ENCODE data around the gene KCNJ15. TPM values are rescaled to one million over a fixed set of nuclear protein-coding genes. Genes with fewer than 3 reads are reported as not detected.

The KCNJ15 gene
- total and polyA plus RNA-seq, 8 donors = 54.1 to 103 (median 80.7) TPM

DNA sequence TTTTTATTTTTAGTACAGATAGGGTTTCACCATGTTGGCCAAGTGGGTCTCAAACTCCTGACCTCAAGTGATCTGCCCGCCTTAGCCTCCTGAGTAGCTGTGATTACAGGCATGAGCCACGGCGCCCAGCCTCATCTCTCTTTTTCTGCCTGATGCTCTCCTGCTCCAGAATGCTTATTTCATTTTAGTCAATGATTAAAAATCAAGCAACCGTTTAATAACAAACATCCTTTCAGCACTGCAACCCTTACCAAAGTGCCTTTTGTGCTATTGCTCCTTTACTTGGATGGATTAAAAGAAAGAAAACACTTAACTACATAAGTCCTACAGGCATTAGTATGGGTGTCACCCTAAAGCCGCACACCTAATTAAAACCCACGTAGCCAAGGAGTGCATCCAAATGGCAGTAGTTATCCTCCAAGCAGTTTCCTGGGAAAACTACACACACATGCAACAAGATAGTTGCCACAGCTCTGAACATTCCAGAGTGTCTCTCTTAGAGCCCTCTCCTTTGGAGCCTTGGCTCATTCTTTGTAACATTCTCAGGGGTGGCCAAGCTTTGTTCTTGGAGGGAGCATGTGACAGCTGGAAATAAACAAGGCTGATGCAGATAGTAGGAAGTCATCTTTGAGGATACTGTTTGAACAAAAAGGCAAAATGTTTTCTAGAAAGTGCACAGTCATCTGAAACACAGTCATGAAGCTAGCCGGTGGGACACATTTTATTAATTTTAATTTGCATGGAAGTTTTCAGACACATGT, 51.2 kb downstream of the KCNJ15 start:
- Histone ChIP-seq H3K27me3 (no peaks in the 10 kb centered on the region), H3K9me3 (no peaks in the 10 kb centered on the region), H3K27ac (peak overlapping the region; percentile 72 to 76), H3K36me3 (no peaks in the 10 kb centered on the region), H3K4me1 (peaks cover 51 to 78% of the 10 kb centered on the region in 2 donors), H3K4me3 (no peak overlapping the region)
- no peak for DNase-seq
- intact Hi-C loops (cut with DNase I) = no loop called here
- TF ChIP-seq, protein P1, sequence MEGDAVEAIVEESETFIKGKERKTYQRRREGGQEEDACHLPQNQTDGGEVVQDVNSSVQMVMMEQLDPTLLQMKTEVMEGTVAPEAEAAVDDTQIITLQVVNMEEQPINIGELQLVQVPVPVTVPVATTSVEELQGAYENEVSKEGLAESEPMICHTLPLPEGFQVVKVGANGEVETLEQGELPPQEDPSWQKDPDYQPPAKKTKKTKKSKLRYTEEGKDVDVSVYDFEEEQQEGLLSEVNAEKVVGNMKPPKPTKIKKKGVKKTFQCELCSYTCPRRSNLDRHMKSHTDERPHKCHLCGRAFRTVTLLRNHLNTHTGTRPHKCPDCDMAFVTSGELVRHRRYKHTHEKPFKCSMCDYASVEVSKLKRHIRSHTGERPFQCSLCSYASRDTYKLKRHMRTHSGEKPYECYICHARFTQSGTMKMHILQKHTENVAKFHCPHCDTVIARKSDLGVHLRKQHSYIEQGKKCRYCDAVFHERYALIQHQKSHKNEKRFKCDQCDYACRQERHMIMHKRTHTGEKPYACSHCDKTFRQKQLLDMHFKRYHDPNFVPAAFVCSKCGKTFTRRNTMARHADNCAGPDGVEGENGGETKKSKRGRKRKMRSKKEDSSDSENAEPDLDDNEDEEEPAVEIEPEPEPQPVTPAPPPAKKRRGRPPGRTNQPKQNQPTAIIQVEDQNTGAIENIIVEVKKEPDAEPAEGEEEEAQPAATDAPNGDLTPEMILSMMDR (IDR thresholded peaks at IDR 0.05) = no peak
- ATAC-seq = peak; percentile 1

DNA sequence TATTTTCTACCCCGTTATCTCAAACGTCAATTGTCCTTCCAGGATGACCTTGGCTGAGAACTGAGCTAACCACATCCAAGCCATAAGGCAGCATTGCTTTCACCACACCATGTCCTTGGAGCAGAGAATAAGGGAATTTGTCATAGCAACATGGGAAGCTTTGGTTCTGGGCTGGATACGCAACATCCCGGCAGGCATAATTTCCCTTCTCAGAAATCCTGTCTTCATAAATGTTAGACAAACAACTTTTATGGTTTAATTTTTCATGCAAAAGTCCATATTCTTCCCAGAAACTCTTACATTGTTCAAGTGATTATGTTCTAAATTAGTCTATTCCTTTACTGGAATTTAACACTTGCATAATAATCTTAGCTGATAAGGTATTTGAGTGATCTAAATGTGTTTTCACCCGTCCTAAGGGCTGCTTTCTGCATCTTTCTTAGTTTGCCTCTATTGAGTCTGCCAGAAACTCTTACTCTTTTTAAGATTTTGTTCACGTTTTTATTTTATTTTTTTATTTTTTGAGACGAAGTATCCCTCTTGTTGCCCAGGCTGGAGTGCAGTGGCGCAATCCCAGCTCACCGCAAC, 51.8 kb downstream of the KCNJ15 start:
- intact Hi-C loops (cut with DNase I) = no loop called here
- no peak overlapping the region for H3K4me3 ChIP-seq
- ATAC-seq (peak; percentile 27), DNase-seq (no peak)
- no peaks in the 10 kb centered on the region for H3K27me3 ChIP-seq
- TF ChIP-seq, protein P1 (IDR thresholded peaks at IDR 0.05) = no peak
- H3K4me1 ChIP-seq = peaks cover 47 to 79% of the 10 kb centered on the region in 2 donors
- H3K9me3 ChIP-seq = no peaks in the 10 kb centered on the region
- H3K36me3 ChIP-seq = no peaks in the 10 kb centered on the region
- H3K27ac ChIP-seq = peak overlapping the region; percentile 72 to 76

DNA sequence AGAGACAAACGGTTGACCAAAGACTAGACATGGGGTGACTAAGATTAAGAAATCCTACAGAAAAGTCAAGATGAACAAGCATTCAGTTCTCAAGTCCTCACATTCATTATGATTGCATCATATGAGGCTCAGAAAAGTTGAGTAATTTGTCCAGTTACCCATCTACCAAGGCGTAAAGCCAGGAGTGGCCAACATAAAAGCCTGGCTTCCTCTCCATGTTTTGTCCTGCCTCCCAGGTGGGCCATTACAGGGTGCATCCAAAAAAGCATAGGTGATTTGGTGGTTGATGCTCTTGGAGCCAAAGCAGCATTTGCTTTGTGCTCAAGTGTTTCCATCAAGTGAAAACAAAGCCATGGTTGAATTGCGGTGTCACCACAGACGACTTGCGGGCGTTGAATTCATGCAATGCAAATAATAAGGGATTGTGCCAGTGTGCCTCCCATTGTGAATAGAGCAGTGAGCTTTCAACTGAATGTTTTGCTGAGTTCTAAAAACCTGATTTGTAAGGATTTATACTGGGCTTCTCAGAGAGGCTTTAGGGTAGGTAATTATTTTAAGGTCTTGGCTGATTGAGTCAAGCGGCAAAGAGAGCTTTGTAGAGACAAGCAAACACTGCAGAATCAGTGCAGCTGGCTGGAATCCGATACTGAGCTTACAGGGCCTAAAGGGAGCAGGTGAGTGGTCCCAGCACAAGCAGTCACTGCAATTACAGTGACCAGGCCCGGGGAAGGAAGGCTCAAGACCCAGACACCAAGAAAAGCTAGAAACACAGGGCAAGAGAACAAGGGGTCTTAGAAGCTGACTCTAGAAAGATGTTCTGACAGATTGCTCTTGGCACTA, 54.1 kb downstream of the KCNJ15 start:
- H3K4me1 ChIP-seq = peaks cover 48 to 79% of the 10 kb centered on the region in 2 donors
- no peak for DNase-seq
- H3K4me3 ChIP-seq = no peak overlapping the region
- TF ChIP-seq, protein P1 (IDR thresholded peaks at IDR 0.05) = no peak
- peak; percentile 4 for ATAC-seq
- no peaks in the 10 kb centered on the region for H3K27me3 ChIP-seq
- intact Hi-C loops (cut with DNase I) = no loop called here
- H3K9me3 ChIP-seq = no peaks in the 10 kb centered on the region
- no peaks in the 10 kb centered on the region for H3K36me3 ChIP-seq
- H3K27ac ChIP-seq = peak overlapping the region; percentile 72 to 76

DNA sequence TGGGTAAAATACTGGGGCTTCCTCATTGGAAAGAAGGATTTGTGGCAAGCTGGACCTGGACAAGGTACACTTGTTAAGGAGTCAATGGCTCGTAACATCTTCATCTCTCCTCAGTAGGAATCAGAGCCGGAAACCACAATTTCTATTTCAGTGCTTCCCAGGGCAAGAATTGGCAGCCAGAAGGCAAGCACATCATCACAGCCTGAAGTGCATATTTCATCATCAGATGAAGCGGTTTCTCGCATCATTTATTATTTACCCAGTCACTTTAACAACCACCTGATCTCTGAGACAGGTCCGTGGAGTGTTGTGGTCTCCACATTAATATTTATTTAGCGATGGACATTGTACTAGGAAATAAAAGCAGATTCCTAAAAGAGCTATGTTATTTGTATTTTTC, 55.0 kb downstream of the KCNJ15 start:
- H3K9me3 ChIP-seq = no peaks in the 10 kb centered on the region
- DNase-seq = no peak
- no peaks in the 10 kb centered on the region for H3K27me3 ChIP-seq
- peak overlapping the region; percentile 72 to 76 for H3K27ac ChIP-seq
- no peak overlapping the region for H3K4me3 ChIP-seq
- TF ChIP-seq, protein P1 (IDR thresholded peaks at IDR 0.05) = no peak
- H3K36me3 ChIP-seq = no peaks in the 10 kb centered on the region
- intact Hi-C loops (cut with DNase I) = no loop called here
- peak; percentile 33 for ATAC-seq
- H3K4me1 ChIP-seq = peaks cover 39 to 70% of the 10 kb centered on the region in 2 donors

DNA sequence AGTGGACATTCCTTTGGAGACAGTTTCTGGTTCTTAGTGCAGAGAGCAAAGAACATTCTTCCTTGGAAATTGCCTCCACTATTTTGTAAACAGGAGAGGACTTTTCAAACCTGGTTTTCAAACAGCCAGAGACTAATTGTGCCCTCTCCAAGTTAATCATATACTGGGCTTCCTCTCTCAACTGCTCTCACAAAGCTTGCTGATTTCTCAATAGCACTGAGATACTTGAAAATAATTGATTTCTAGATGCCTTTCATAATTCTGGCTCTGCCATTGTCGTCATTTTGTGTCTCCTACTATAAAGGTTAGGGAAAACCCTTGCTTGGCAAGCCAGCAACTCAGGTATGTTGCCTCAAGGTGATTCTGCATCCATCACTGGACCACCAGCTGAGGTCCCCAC, 56.0 kb downstream of the KCNJ15 start:
- Histone ChIP-seq H3K27me3 (no peaks in the 10 kb centered on the region), H3K4me3 (no peak overlapping the region), H3K36me3 (no peaks in the 10 kb centered on the region), H3K27ac (peak overlapping the region in 1 of 2 donors; percentile 80), H3K9me3 (no peaks in the 10 kb centered on the region), H3K4me1 (peaks cover 31 to 60% of the 10 kb centered on the region in 2 donors)
- intact Hi-C loops (cut with DNase I) = no loop called here
- TF ChIP-seq, protein P1 (IDR thresholded peaks at IDR 0.05) = no peak
- peak; percentile 37 for ATAC-seq
- no peak for DNase-seq

Data from left lung (tissue), 10 donors.